T-helper 9 cell (primary cell): ENCODE measurements around the gene ALDH6A1.
"Not testable (repeated sequence)": the region's sequence is repeated elsewhere in the genome, so short reads cannot be mapped to it uniquely, and the experiment has no call there.

Experiments
- DNase-seq: peaks from one replicate; pipeline ENCODE4 v3.0.0-alpha.2; 2020
- total RNA-seq, 2 donors: gene quantifications; one replicate each; lab custom pipeline; 2026; lab: John Stamatoyannopoulos, UW

The ALDH6A1 gene
- total RNA-seq: 20.3 to 32.7 reads per million in 2 donors

GRCh38 chr14:74084277-74085046 is at the start of gene ALDH6A1, which contains the start of gene LIN52:
ALDH6A1 (minus strand) TSS chr14:74084453; CDS start chr14:74084394, 59 bp downstream.
LIN52 (plus strand) TSS chr14:74084956; CDS start chr14:74084975, 19 bp downstream.
- DNase-seq: peak; percentile 100

GRCh38 chr14:74127634-74128033 is 43.4 kb upstream of the ALDH6A1 start:
- no peak for DNase-seq

- DNase-seq: no peak
Measured at GRCh38 chr14:74126315-74127013, 42.2 kb upstream of the ALDH6A1 start.

GRCh38 chr14:74125487-74125886 is 41.2 kb upstream of the ALDH6A1 start:
- not testable (repeated sequence) for DNase-seq

GRCh38 chr14:74111395-74112216 is 27.4 kb upstream of the ALDH6A1 start:
- not testable (repeated sequence) for DNase-seq

- no peak for DNase-seq
Measured at GRCh38 chr14:74109369-74109768, 25.1 kb upstream of the ALDH6A1 start.

GRCh38 chr14:74105381-74105780 is 21.1 kb upstream of the ALDH6A1 start:
- DNase-seq: no peak

GRCh38 chr14:74089251-74090020 is 5.2 kb upstream of the ALDH6A1 start:
- DNase-seq: no peak

- DNase-seq: no peak
Measured at GRCh38 chr14:74085828-74086227, 1.6 kb upstream of the ALDH6A1 start.

GRCh38 chr14:74085047-74085637 is 889 bp upstream of the ALDH6A1 start:
- DNase-seq: no peak

GRCh38 chr14:74083784-74084276 is 423 bp downstream of the ALDH6A1 start:
- no peak for DNase-seq

GRCh38 chr14:74083161-74083560 is 1.1 kb downstream of the ALDH6A1 start:
- DNase-seq: no peak

GRCh38 chr14:74081491-74081890 is 2.8 kb downstream of the ALDH6A1 start:
- DNase-seq: no peak

GRCh38 chr14:74080820-74081460 is 3.3 kb downstream of the ALDH6A1 start:
- no peak for DNase-seq

- no peak for DNase-seq
Measured at GRCh38 chr14:74077401-74077800, 6.9 kb downstream of the ALDH6A1 start.

- no peak for DNase-seq
Measured at GRCh38 chr14:74065746-74066575, 18.3 kb downstream of the ALDH6A1 start.

GRCh38 chr14:74064883-74065282 is 19.4 kb downstream of the ALDH6A1 start:
- no peak for DNase-seq

GRCh38 chr14:74064426-74064825 is 19.8 kb downstream of the ALDH6A1 start:
- DNase-seq: no peak

- no peak for DNase-seq
Measured at GRCh38 chr14:74062809-74063150, 21.5 kb downstream of the ALDH6A1 start.

- DNase-seq: no peak
Measured at GRCh38 chr14:74049876-74050495, 34.3 kb downstream of the ALDH6A1 start.
